HFF-Myc (cell line): ENCODE data around the gene PABPC3.

Experiments
- DNase-seq: peaks from one replicate; pipeline ENCODE4 v3.0.0-alpha.2; 2011; ENCODE audit warnings: low read depth; ENCODE audit errors: extremely low read depth
- H3K4me3 ChIP-seq: replicated peaks from 2 replicates; pipeline ENCODE4 v1.5.1; 2011; ENCODE audit warnings: low read depth, mild to moderate bottlenecking, control low read depth, low read length
- TF ChIP-seq, protein P1 (sequence below): IDR thresholded peaks from 2 replicates; pipeline ENCODE4 v1.5.1; 2012; ENCODE audit warnings: mild to moderate bottlenecking, low read depth, low read length, control low read depth; ENCODE audit errors: missing control alignments

PABPC3 gene

DNA sequence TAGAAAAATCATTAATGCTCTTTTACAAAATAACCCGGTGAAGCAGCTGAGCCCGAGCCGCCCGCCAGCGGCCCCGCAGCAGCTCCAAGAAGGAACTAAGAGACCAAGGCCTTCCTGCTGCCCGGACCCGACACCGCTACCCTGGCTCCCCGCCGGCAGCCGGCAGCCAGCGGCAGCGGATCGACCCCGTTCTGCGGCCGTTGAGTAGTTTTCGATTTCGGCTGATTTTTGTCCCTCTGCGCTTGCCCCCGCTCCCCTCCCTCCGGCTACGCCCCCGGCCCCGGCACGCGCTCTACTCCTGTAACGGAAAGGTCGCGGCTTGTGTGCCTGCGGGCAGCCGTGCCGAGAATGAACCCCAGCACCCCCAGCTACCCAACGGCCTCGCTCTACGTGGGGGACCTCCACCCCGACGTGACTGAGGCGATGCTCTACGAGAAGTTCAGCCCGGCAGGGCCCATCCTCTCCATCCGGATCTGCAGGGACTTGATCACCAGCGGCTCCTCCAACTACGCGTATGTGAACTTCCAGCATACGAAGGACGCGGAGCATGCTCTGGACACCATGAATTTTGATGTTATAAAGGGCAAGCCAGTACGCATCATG, at the start of gene PABPC3:
Gene PABPC3, plus strand, starts transcription at position 286 of the 603 bp plus-strand sequence. Its CDS starts 63 bp downstream, at position 349.
- TF ChIP-seq, protein P1, sequence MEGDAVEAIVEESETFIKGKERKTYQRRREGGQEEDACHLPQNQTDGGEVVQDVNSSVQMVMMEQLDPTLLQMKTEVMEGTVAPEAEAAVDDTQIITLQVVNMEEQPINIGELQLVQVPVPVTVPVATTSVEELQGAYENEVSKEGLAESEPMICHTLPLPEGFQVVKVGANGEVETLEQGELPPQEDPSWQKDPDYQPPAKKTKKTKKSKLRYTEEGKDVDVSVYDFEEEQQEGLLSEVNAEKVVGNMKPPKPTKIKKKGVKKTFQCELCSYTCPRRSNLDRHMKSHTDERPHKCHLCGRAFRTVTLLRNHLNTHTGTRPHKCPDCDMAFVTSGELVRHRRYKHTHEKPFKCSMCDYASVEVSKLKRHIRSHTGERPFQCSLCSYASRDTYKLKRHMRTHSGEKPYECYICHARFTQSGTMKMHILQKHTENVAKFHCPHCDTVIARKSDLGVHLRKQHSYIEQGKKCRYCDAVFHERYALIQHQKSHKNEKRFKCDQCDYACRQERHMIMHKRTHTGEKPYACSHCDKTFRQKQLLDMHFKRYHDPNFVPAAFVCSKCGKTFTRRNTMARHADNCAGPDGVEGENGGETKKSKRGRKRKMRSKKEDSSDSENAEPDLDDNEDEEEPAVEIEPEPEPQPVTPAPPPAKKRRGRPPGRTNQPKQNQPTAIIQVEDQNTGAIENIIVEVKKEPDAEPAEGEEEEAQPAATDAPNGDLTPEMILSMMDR, result no peak
- H3K4me3 ChIP-seq, result peak within 1 kb of the TSS; percentile 31
- no peak for DNase-seq

DNA sequence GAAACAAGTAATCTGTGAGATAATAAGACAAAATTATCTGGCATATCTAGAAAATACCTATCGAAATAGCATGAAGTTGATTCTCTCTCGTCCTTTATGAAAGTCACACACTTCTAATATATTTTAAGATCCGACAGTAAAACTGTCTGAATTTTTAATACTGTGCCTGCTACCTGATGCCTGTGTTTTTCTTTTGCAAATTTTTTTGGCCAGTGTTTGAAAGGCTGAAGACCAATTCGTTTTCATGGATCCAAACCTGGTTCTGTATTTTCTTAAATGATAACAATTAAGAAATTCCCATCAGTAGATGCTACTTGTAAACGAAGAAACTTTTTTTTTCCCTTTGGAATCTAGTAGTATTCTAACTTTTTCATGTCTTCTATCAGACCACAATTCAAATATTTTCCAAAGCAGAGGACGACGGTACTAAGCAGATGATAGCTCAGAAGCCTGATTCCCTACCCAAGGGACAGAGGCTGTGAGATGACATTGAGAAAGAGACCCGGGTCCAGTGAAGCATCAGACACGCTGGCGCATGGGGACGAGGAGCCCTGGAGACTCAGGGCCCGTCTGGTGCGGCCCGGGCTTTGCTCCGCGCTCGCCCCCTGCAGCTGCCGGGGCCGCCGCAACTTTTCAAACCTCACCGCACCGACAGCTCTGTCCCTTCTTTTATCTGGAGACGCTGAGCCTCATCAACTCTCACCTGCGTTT, 49.5 kb upstream of the PABPC3 start:
- H3K4me3 ChIP-seq, result peak overlapping the region; percentile 23; the same call in 1 of the 2 replicates
- no peak for DNase-seq
- TF ChIP-seq, protein P1, result no peak

DNA sequence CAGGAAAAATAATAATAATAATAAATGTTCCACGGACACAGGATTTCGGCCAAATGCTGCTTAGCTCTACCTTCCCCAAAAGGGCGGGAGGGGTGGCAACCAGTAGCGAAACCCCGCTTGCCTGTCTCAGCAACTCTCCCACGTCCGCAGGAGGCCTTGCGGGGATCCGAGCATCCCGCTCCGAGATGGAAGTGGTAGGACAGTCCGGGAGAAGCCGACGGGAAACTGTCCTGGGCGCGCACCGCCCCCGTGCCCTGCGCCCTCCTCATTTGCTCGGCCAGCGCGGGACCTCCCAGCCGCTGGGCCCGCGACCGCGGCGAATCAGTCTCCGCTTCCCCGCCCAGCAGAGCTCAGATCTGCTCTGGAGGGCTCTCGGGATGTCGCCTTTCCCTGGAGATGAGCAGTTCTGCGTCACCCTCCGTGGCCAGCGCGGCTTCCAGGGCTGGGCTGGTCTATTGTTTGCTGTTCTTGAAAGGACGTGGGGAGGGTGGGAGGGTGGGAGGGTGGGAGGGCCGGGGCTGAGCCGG, 48.9 kb upstream of the PABPC3 start:
- TF ChIP-seq, protein P1, result no peak
- H3K4me3 ChIP-seq, result peak overlapping the region; percentile 23; the same call in 1 of the 2 replicates
- DNase-seq, result no peak

DNA sequence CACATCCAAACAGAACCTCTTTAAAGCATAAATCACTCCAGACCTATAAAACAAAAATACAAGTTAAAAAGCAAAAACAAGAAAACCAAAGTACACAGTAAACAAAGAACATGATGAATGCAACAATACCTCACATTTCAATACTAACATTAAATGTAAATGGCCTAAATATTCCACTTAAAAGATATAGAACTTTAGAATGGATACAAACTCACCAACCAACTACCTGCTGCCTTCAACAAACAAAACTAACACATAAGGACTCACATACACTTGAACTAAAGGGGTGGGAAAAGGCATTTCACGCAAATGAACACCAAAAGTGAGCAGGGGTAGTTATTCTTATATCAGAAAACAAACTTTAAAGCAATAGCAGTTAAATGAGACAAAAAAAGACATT, 44.9 kb upstream of the PABPC3 start:
- DNase-seq, result no peak
- TF ChIP-seq, protein P1, result no peak
- H3K4me3 ChIP-seq, result no peak overlapping the region

DNA sequence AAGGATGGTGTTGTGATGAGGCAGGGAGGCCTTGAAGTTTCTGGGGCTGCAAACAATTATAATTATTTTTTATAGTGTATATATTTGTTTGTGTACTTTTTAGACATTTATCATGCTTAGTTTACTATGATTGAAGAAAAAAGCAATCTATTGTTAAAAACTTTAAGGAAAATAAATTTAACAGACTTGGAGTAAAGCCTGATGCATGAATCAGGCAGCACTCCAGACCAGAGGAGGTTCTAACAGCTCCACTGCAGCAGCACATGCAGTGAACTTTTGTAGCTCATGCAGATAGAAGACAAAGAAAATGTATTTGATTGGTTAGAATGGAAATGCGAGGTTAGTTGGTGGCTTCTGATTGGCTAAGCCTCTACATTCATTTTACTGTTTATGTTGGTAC, 36.8 kb upstream of the PABPC3 start:
- H3K4me3 ChIP-seq, result no peak overlapping the region
- TF ChIP-seq, protein P1, result no peak
- DNase-seq, result no peak

DNA sequence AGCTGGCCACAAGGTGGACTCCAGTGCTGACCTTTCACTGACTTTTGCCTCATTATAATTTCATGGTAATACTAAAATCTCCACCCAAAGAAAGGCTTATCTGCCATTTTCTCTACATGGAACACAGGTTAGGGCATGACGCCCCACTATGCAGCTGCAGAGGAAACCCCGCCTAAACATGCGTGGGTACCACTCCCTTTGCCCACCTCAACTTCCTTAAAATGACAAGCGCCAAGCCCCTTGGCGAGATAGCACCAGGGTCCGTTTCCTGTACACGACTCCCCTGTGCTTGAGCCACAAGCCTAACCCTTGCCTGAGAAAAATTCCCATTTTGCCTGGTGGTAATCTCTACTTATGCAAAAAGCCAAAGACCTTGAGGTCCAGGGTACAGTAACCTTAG, 36.0 kb upstream of the PABPC3 start:
- no peak overlapping the region for H3K4me3 ChIP-seq
- no peak for DNase-seq
- TF ChIP-seq, protein P1, result no peak
